ENCODE results near the gene RGS12. TPM values are rescaled to one million over a fixed set of nuclear protein-coding genes. Genes with fewer than 3 reads are reported as not detected.

Gene RGS12
- polyA plus RNA-seq, 3 donors: 0.75 to 15.3 (median 2.7) TPM

GRCh38 chr4:3329887-3330286, 37.1 kb downstream of the RGS12 start:
- no peak overlapping the region for H3K4me2 ChIP-seq (replicated peaks; ENCODE audit: extremely low read depth, low read length, poor library complexity, severe bottlenecking)
- peaks cover 14% of the 10 kb centered on the region for H3K4me1 Mint-ChIP-seq
- no peaks in the 10 kb centered on the region for H3K27me3 ChIP-seq (ENCODE audit: control insufficient read depth in 2 of 2, insufficient read depth in 2 of 2, low read length in 2 of 2)
- no peaks in the 10 kb centered on the region for H3K79me2 ChIP-seq (ENCODE audit: insufficient read depth, low read length)
- H4K20me1 ChIP-seq (ENCODE audit: insufficient read depth, low read length): no peaks in the 10 kb centered on the region
- H3K27ac Mint-ChIP-seq: no peak overlapping the region
- H3K36me3 ChIP-seq (replicated peaks in 1 of 2; ENCODE audit: control insufficient read depth in 1 of 2, insufficient read depth in 2 of 2, low read length in 2 of 2): no peaks in the 10 kb centered on the region
- H3K36me3 Mint-ChIP-seq: no peaks in the 10 kb centered on the region
- H3K4me3 Mint-ChIP-seq: no peak overlapping the region
- no peak overlapping the region for H3K9ac ChIP-seq (ENCODE audit: insufficient read depth, low read length, poor library complexity, severe bottlenecking)
- no peaks in the 10 kb centered on the region for H3K9me3 ChIP-seq (replicated peaks in 1 of 2; ENCODE audit: control insufficient read depth in 1 of 2, insufficient read depth in 1 of 2, low read length in 2 of 2)
- no peak for TF ChIP-seq CTCF (IDR thresholded peaks at IDR 0.05)
- no peak overlapping the region for H3K27ac ChIP-seq (ENCODE audit: low read depth in 1 of 2, low read length in 2 of 2)
- H3K4me3 ChIP-seq (replicated peaks in 1 of 3; ENCODE audit: low read depth in 2 of 3, low read length in 3 of 3): no peak overlapping the region
- no CpG with 5 or more reads among the region's 3 CpGs for WGBS (ENCODE audit: insufficient coverage)
- H3K27me3 Mint-ChIP-seq (ENCODE audit: low read depth in 3 of 3): peaks cover 0 to 3% (median 2%) of the 10 kb centered on the region in 3 donors
- no peak overlapping the region for H2AFZ ChIP-seq (ENCODE audit: insufficient read depth, low read depth, low read length, poor library complexity, severe bottlenecking)
- peaks cover 0 to 4% (median 0%) of the 10 kb centered on the region in 7 donors for H3K9me3 Mint-ChIP-seq
- H3K4me1 ChIP-seq (ENCODE audit: control insufficient read depth in 1 of 2, insufficient read depth in 2 of 2, low read length in 2 of 2): peaks cover 10 to 11% of the 10 kb centered on the region in 2 donors
- intact Hi-C loops (cut with micrococcal nuclease): no loop called here
- DNase-seq: no peak

GRCh38 chr4:3330707-3331106, 37.9 kb downstream of the RGS12 start:
- intact Hi-C loops (cut with micrococcal nuclease): no loop called here

More at GRCh38 chr4:3330707-3331106, 37.9 kb downstream of the RGS12 start:
- H3K36me3 Mint-ChIP-seq: no peaks in the 10 kb centered on the region
- peaks cover 10 to 11% of the 10 kb centered on the region in 2 donors for H3K4me1 ChIP-seq (ENCODE audit: control insufficient read depth in 1 of 2, insufficient read depth in 2 of 2, low read length in 2 of 2)
- H3K4me1 Mint-ChIP-seq: peaks cover 14% of the 10 kb centered on the region
- no peaks in the 10 kb centered on the region for H3K79me2 ChIP-seq (ENCODE audit: insufficient read depth, low read length)
- H3K9me3 Mint-ChIP-seq: no peaks in the 10 kb centered on the region
- WGBS (ENCODE audit: insufficient coverage): 60% methylated on average over 1 of the region's 5 CpGs
- no peaks in the 10 kb centered on the region for H3K27me3 ChIP-seq (ENCODE audit: control insufficient read depth in 2 of 2, insufficient read depth in 2 of 2, low read length in 2 of 2)
- no peak overlapping the region for H3K9ac ChIP-seq (ENCODE audit: insufficient read depth, low read length, poor library complexity, severe bottlenecking)
- H3K36me3 ChIP-seq (replicated peaks in 1 of 2; ENCODE audit: control insufficient read depth in 1 of 2, insufficient read depth in 2 of 2, low read length in 2 of 2): no peaks in the 10 kb centered on the region
- H4K20me1 ChIP-seq (ENCODE audit: insufficient read depth, low read length): no peaks in the 10 kb centered on the region
- H3K9me3 ChIP-seq (replicated peaks in 1 of 2; ENCODE audit: control insufficient read depth in 1 of 2, insufficient read depth in 1 of 2, low read length in 2 of 2): no peaks in the 10 kb centered on the region
- no peak overlapping the region for H3K27ac Mint-ChIP-seq
- no peak overlapping the region for H3K27ac ChIP-seq (ENCODE audit: low read depth in 1 of 2, low read length in 2 of 2)
- DNase-seq: peak; percentile 34 to 54 (median 40)
- no peak overlapping the region for H3K4me3 ChIP-seq (replicated peaks in 1 of 3; ENCODE audit: low read depth in 2 of 3, low read length in 3 of 3)
- no peak overlapping the region for H3K4me3 Mint-ChIP-seq
- peaks cover 0 to 3% (median 2%) of the 10 kb centered on the region in 3 donors for H3K27me3 Mint-ChIP-seq (ENCODE audit: low read depth in 3 of 3)
- no peak for TF ChIP-seq CTCF (IDR thresholded peaks at IDR 0.05)
- peak overlapping the region; percentile 7 for H3K4me2 ChIP-seq (replicated peaks; ENCODE audit: extremely low read depth, low read length, poor library complexity, severe bottlenecking)
- H2AFZ ChIP-seq (ENCODE audit: insufficient read depth, low read depth, low read length, poor library complexity, severe bottlenecking): no peak overlapping the region
